GM21723 (cell line): ENCODE data around the gene MYH9.
"Not testable (repeated sequence)": the region's sequence is repeated elsewhere in the genome, so short reads cannot be mapped to it uniquely, and the experiment has no call there.

ENCODE experiments used
- ATAC-seq: cut with Tn5 transposase; IDR thresholded peaks from one replicate; pipeline ENCODE4 v1.9.1; 2021; ENCODE audit warnings: mild to moderate bottlenecking, moderate library complexity; ENCODE audit not compliant: unreplicated experiment

The MYH9 gene

GRCh38 chr22:36415415-36416168 lies 27.8 kb upstream of the MYH9 start:
- ATAC-seq = no peak

- ATAC-seq = no peak
Observed at GRCh38 chr22:36413022-36413775, 25.4 kb upstream of the MYH9 start.

GRCh38 chr22:36411589-36412258 lies 24.0 kb upstream of the MYH9 start:
- no peak for ATAC-seq

- ATAC-seq = no peak
Observed at GRCh38 chr22:36409911-36410756, 22.4 kb upstream of the MYH9 start.

- not testable (repeated sequence) for ATAC-seq
Observed at GRCh38 chr22:36409554-36409910, 21.8 kb upstream of the MYH9 start.

- no peak for ATAC-seq
Observed at GRCh38 chr22:36409056-36409455, 21.3 kb upstream of the MYH9 start.

- no peak for ATAC-seq
Observed at GRCh38 chr22:36406721-36407120, 19.0 kb upstream of the MYH9 start.

- ATAC-seq = no peak
Observed at GRCh38 chr22:36405671-36406538, 18.1 kb upstream of the MYH9 start.

- ATAC-seq = no peak
Observed at GRCh38 chr22:36405221-36405661, 17.5 kb upstream of the MYH9 start.

- ATAC-seq = no peak
Observed at GRCh38 chr22:36404446-36404845, 16.7 kb upstream of the MYH9 start.

- no peak for ATAC-seq
Observed at GRCh38 chr22:36399472-36399778, 11.7 kb upstream of the MYH9 start.

- no peak for ATAC-seq
Observed at GRCh38 chr22:36398601-36399471, 11.1 kb upstream of the MYH9 start.

- ATAC-seq = no peak
Observed at GRCh38 chr22:36397131-36398093, 9.6 kb upstream of the MYH9 start.

- no peak for ATAC-seq
Observed at GRCh38 chr22:36395915-36396314, 8.1 kb upstream of the MYH9 start.

GRCh38 chr22:36395055-36395849 lies 7.5 kb upstream of the MYH9 start:
- ATAC-seq = no peak

GRCh38 chr22:36391638-36392037 lies 3.9 kb upstream of the MYH9 start:
- no peak for ATAC-seq

GRCh38 chr22:36389122-36389521 lies 1.4 kb upstream of the MYH9 start:
- not testable (repeated sequence) for ATAC-seq

GRCh38 chr22:36387709-36387958 lies 133 bp downstream of the MYH9 start:
- peak; percentile 5 for ATAC-seq
